Measurements from ENCODE around the gene IGFBP7.
"Not testable (repeated sequence)": the region's sequence is repeated elsewhere in the genome, so short reads cannot be mapped to it uniquely, and the experiment has no call there.

Gene IGFBP7

GRCh38 chr4:57064120-57064519 lies 46.1 kb downstream of the IGFBP7 start:
- H3K4me3 ChIP-seq (ENCODE audit: low read depth, low read length): no peak overlapping the region
- no peak for TF ChIP-seq CTCF (IDR thresholded peaks at IDR 0.05; ENCODE audit: low read depth, low read length)
- no peak for DNase-seq (ENCODE audit: low read depth, low spot score)
- in situ Hi-C loops (cut with HindIII; ENCODE audit: low sequenced_read_pairs): no loop called here

- DNase-seq (ENCODE audit: low read depth, low spot score): no peak
- in situ Hi-C loops (cut with HindIII; ENCODE audit: low sequenced_read_pairs): no loop called here
- TF ChIP-seq CTCF (IDR thresholded peaks at IDR 0.05; ENCODE audit: low read depth, low read length): no peak
- H3K4me3 ChIP-seq (ENCODE audit: low read depth, low read length): no peak overlapping the region
Observed at GRCh38 chr4:57063518-57063917, 46.7 kb downstream of the IGFBP7 start.

DNA sequence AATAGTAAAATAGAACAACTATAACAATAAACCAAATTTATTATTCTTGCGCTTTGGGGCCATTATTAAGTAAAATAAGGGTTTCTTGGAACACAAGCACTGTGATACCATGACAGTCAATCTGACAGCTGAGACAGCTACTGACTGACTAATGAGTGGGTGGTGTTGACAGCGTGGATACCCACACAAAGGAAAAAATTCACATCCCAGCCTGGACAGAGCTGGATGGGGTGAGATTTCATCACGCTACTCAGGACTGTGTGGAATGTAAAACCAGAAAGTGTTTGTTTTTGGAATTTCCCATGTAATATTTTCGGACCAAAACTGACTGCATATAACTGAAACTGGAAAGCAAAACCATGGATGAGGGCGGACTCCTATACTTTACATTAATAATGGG lies 48.8 kb downstream of the IGFBP7 start:
- in situ Hi-C loops (cut with HindIII; ENCODE audit: low sequenced_read_pairs): no loop called here
- TF ChIP-seq CTCF (IDR thresholded peaks at IDR 0.05; ENCODE audit: low read depth, low read length): no peak
- no peak overlapping the region for H3K4me3 ChIP-seq (ENCODE audit: low read depth, low read length)
- DNase-seq (ENCODE audit: low read depth, low spot score): no peak

- in situ Hi-C loops (cut with HindIII; ENCODE audit: low sequenced_read_pairs); H3K4me3 ChIP-seq (ENCODE audit: low read depth, low read length); DNase-seq (ENCODE audit: low read depth, low spot score): not testable (repeated sequence)
Observed at GRCh38 chr4:57060717-57061067, 49.5 kb downstream of the IGFBP7 start.

- TF ChIP-seq CTCF (IDR thresholded peaks at IDR 0.05; ENCODE audit: low read depth, low read length): no peak
- in situ Hi-C loops (cut with HindIII; ENCODE audit: low sequenced_read_pairs): no loop called here
- no peak for DNase-seq (ENCODE audit: low read depth, low spot score)
- no peak overlapping the region for H3K4me3 ChIP-seq (ENCODE audit: low read depth, low read length)
Observed at GRCh38 chr4:57059890-57060716, 50.1 kb downstream of the IGFBP7 start.

DNA sequence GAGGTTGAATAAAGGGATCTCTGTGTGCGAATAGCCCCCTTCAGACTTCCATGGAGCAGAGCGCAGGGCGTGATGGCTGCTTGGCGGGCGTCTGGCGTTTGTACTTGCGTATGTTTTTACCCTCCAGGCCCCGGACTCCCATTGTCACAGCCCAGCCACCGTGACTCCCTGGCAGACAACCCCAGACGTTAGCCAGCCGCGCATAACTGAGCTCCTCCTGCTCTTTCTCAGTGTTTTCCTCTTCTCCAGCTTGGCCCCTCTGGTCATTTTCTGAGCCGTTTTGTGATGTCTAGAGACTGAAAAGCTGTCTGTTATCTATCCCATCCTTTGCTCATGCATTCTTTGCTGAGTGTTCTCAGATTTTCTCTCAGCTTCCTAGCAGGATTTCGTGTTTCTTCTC lies 54.3 kb downstream of the IGFBP7 start:
- DNase-seq (ENCODE audit: low read depth, low spot score): no peak
- no peak for TF ChIP-seq CTCF (IDR thresholded peaks at IDR 0.05; ENCODE audit: low read depth, low read length)
- in situ Hi-C loops (cut with HindIII; ENCODE audit: low sequenced_read_pairs): no loop called here
- H3K4me3 ChIP-seq (ENCODE audit: low read depth, low read length): no peak overlapping the region

GRCh38 chr4:57053508-57053907 lies 56.7 kb downstream of the IGFBP7 start:
- TF ChIP-seq CTCF (IDR thresholded peaks at IDR 0.05; ENCODE audit: low read depth, low read length): no peak
- in situ Hi-C loops (cut with HindIII; ENCODE audit: low sequenced_read_pairs): no loop called here
- H3K4me3 ChIP-seq (ENCODE audit: low read depth, low read length): no peak overlapping the region
- DNase-seq (ENCODE audit: low read depth, low spot score): peak; percentile 85

Data from astrocyte of the spinal cord (primary cell).